Activated CD8-positive, alpha-beta memory T cell treated with anti-CD3 and anti-CD28 coated beads, Interleukin-2, amount 50 U/mL, for 1 hour (primary cell): Measurements from ENCODE around the gene MASTL.

Source experiments
- DNase-seq: peaks from one replicate; pipeline ENCODE4 v3.0.0-alpha.2; 2020; ENCODE audit errors: extremely low read depth

MASTL gene

DNA sequence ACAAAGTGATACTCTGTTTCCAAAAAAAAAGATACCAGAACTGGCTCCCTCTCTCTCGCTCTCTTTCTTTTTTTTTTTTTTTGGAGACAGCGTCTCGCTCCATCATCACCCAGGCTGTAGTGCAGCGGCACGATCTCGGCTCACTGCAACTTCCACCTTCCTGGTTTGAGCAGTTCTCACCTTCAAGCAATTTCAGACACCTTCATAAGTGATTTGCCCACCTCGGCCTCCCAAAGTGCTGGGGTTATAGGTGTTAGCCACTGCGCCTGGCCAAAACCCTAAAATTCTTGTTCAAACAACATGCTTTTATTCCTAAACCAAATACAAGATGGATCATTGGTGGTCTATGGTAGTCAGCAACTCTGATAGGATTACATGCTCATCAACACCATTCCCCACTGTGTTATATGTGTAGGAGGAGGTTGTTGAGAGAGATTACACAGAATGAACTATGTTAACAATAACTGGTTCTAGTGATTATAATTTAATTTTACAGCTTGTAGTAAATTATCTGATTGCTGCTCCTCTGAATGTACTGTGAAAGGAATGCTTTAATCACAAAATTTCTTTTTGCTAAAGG lies 69.9 kb downstream of the MASTL start:
- no peak for DNase-seq

- no peak for DNase-seq
Observed at GRCh38 chr10:27225642-27226257, 70.6 kb downstream of the MASTL start.

- no peak for DNase-seq
Observed at GRCh38 chr10:27230022-27230421, 74.9 kb downstream of the MASTL start.

GRCh38 chr10:27235706-27236105 lies 80.6 kb downstream of the MASTL start:
- no peak for DNase-seq
